HL-60 (cell line): ENCODE results near the gene ACVR1B.

Experiments
- GABPA ChIP-seq: IDR thresholded peaks from 2 replicates; pipeline ENCODE4 v1.6.1; 2012; ENCODE audit warnings: low read depth
- POLR2AphosphoS5 ChIP-seq: IDR thresholded peaks from 2 replicates; pipeline ENCODE4 v1.6.1; 2012; ENCODE audit warnings: low read depth
- SPI1 ChIP-seq: IDR thresholded peaks from 2 replicates; pipeline ENCODE4 v1.6.1; 2012; ENCODE audit warnings: low read depth, mild to moderate bottlenecking, borderline replicate concordance
- TF ChIP-seq, protein P1 (sequence below): IDR thresholded peaks from one replicate; pipeline ENCODE4 v1.5.1; 2011; ENCODE audit warnings: low read length, control low read depth, inconsistent platforms; ENCODE audit not compliant: insufficient read depth
- TF ChIP-seq, protein P2 (sequence below): IDR thresholded peaks from 2 replicates; pipeline ENCODE4 v1.6.1; 2012; ENCODE audit warnings: low read depth; ENCODE audit not compliant: insufficient replicate concordance

- TF ChIP-seq, protein P1, sequence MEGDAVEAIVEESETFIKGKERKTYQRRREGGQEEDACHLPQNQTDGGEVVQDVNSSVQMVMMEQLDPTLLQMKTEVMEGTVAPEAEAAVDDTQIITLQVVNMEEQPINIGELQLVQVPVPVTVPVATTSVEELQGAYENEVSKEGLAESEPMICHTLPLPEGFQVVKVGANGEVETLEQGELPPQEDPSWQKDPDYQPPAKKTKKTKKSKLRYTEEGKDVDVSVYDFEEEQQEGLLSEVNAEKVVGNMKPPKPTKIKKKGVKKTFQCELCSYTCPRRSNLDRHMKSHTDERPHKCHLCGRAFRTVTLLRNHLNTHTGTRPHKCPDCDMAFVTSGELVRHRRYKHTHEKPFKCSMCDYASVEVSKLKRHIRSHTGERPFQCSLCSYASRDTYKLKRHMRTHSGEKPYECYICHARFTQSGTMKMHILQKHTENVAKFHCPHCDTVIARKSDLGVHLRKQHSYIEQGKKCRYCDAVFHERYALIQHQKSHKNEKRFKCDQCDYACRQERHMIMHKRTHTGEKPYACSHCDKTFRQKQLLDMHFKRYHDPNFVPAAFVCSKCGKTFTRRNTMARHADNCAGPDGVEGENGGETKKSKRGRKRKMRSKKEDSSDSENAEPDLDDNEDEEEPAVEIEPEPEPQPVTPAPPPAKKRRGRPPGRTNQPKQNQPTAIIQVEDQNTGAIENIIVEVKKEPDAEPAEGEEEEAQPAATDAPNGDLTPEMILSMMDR, result no peak
- no peak for TF ChIP-seq SPI1
- TF ChIP-seq, protein P2, sequence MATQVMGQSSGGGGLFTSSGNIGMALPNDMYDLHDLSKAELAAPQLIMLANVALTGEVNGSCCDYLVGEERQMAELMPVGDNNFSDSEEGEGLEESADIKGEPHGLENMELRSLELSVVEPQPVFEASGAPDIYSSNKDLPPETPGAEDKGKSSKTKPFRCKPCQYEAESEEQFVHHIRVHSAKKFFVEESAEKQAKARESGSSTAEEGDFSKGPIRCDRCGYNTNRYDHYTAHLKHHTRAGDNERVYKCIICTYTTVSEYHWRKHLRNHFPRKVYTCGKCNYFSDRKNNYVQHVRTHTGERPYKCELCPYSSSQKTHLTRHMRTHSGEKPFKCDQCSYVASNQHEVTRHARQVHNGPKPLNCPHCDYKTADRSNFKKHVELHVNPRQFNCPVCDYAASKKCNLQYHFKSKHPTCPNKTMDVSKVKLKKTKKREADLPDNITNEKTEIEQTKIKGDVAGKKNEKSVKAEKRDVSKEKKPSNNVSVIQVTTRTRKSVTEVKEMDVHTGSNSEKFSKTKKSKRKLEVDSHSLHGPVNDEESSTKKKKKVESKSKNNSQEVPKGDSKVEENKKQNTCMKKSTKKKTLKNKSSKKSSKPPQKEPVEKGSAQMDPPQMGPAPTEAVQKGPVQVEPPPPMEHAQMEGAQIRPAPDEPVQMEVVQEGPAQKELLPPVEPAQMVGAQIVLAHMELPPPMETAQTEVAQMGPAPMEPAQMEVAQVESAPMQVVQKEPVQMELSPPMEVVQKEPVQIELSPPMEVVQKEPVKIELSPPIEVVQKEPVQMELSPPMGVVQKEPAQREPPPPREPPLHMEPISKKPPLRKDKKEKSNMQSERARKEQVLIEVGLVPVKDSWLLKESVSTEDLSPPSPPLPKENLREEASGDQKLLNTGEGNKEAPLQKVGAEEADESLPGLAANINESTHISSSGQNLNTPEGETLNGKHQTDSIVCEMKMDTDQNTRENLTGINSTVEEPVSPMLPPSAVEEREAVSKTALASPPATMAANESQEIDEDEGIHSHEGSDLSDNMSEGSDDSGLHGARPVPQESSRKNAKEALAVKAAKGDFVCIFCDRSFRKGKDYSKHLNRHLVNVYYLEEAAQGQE, result no peak
- TF ChIP-seq POLR2AphosphoS5, result no peak
- no peak for TF ChIP-seq GABPA
Measured at GRCh38 chr12:52007982-52008510, 56.5 kb downstream of the ACVR1B start.
